Activated CD8-positive, alpha-beta memory T cell treated with anti-CD3 and anti-CD28 coated beads, Interleukin-2, amount 50 U/mL, for 24 hours (primary cell): ENCODE data around the gene RIMKLA.

Experiments used
- DNase-seq: peaks from one replicate; pipeline ENCODE4 v3.0.0-alpha.2; 2020; ENCODE audit errors: extremely low read depth

The RIMKLA gene

DNA sequence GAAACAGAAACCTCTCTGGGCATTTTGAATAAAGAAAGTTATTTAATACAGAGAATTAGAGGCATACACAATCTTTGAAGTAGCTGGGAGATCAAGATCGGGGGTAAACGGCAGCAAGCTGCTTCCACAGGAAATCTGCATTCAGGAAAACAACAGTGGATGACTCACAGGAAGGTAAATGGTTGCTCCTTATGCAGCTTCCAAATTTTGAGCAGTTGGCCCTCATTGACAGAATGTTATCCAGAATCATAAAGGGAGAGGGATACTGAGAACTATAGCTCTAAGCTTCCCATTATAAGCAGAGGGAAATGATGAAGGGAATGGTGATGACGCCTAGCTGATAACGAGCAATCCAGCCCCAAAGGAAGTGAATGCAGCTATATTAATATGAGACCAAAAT, 46.6 kb downstream of the RIMKLA start:
- no peak for DNase-seq

GRCh38 chr1:42429603-42430002, 49.0 kb downstream of the RIMKLA start:
- no peak for DNase-seq

DNA sequence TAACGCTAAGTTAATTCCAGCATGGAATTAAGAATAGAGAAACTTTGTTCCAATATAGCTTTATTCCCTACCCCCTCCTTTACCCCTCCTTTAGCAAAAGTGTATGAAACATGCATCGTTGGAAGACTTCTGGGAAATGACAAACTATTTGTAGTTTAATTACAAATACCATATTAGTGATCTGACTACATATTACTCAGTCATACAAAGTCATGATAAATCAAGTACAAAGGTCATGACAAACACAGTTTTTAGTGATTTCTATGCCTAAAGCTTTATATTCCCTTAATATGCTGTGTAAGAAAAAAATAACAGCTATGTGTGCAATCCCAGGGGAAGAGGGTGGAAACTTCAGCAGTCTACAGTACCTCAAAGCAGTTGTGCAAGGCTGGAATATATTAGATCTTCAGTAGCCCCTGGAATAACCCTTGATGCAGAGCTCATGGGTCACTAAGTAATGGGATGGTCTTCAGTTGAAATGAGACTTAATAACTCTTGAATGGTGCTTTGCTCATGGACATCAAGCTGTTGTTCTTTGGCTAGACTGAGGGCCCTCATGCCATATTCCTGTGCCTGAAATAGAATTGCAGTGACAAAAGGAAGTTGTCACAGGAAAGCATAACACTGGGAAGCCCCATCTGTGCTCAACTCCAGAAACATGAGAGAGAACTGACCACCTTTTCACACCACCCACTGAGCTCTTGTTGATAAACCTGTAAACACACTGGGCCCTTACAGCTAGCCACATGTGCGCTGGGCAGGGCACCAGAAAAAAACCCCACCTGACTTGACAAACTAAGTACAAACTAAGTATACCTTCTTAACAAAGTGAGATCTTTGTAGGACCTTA, 49.9 kb downstream of the RIMKLA start:
- DNase-seq, result no peak

GRCh38 chr1:42431514-42431913, 50.9 kb downstream of the RIMKLA start:
- no peak for DNase-seq

- DNase-seq, result no peak
These were observed 52.1 kb downstream of the RIMKLA start for GRCh38 chr1:42432714-42433113.

GRCh38 chr1:42433369-42433768, 52.8 kb downstream of the RIMKLA start:
- no peak for DNase-seq

GRCh38 chr1:42434340-42434739, 53.7 kb downstream of the RIMKLA start:
- DNase-seq, result no peak

DNA sequence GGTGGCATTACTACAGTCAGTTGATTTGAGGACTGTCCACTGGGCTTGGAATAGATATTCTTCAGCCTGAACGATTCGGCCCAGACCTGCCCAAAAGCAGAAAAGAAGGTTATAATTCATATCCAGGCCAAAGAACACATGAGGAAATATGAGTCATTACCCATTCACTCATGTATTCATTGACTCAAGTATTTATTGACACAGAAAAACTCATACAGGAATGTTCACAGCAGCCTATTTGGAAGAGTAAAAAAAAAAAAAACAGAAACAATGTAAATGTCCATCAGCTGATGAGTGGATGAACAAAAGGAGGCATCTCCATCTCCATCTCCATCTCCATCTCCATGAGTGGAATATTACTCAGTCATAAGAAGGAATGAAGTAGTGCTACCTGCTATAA, 59.3 kb downstream of the RIMKLA start:
- no peak for DNase-seq

DNA sequence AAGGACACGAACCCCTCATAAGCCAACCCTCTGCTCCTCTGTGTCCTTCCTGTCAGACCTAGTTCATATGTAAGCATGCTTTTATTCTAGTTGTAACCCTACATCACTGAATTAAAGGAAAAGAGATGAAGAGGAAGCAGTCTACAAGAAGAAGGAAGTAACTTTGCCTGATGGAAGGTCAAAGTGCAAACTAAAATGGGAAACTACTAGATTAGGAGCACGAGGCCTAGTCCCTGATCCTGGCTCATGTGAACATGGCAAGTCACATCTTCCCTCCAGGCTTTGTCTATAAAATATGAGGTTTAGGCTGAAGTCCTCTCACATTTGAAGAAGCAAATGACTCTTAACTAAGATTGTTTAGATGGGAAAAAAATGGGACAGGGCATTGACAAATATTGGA, 62.1 kb downstream of the RIMKLA start:
- no peak for DNase-seq

GRCh38 chr1:42449256-42449655, 68.7 kb downstream of the RIMKLA start:
- no peak for DNase-seq

- DNase-seq, result no peak
These were observed 69.5 kb downstream of the RIMKLA start for GRCh38 chr1:42450061-42450460.

DNA sequence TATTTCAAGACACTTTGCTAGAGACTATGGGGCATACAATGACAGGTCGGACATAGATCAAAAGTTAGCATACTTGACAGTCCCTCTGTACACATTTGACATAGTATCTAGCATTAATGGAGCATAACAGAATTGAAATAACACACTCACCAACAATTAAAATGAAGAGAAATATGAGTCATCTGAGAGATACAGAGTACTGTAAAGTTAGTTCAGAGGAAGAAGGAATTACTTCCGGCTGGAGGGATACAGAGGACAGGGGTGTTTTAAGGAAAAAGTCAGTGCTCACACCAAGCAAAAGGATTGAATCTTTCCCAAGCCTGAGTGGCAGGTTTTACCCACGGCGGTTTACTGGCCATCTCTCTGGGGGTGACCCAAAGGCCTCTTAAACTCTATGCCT, 72.8 kb downstream of the RIMKLA start:
- no peak for DNase-seq

GRCh38 chr1:42454403-42454802, 73.8 kb downstream of the RIMKLA start:
- DNase-seq, result no peak

DNA sequence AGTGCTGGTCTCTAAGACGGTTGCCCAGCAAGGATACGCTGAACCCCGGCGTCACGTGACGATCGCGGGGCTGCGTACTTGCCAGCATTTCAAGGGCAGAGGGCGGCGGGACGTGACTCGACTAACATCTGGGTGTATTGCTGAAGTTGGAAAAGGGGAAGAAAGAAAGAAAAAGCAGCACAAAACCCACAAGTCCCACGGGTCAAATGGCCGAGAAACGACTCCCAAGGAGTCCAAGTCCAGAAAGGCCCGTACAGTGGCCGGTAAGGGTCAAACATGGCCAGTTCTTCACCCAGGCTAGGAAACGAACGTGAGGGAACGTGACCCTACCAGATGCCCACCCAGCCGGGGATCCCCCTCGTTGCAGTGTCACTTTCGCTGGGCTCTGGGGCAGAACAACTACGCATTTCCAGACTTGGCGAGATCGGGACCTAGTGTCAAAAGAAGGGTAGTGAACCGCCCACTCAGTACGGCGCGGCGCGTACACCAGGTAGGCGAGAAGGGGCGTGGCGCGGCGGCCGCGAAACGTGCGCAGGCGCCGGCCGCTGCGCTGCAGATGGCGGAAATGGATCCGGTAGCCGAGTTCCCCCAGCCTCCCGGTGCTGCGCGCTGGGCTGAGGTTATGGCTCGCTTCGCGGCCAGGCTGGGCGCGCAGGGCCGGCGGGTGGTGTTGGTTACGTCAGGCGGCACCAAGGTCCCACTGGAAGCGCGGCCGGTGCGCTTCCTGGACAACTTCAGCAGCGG, 75.6 kb downstream of the RIMKLA start, which contains the start of the genes PPCS and ZMYND12:
Gene PPCS (plus strand): TSS at position 534 of the 744 bp plus-strand sequence. CDS start 23 bp downstream, at position 557.
Gene ZMYND12 (minus strand): TSS at position 13 of the 744 bp plus-strand sequence. CDS start 25 bp downstream, outside the sequence.
- DNase-seq, result peak; percentile 83

- DNase-seq, result no peak
These were observed 76.1 kb downstream of the RIMKLA start for GRCh38 chr1:42456754-42457089.

- no peak for DNase-seq
These were observed 80.6 kb downstream of the RIMKLA start for GRCh38 chr1:42461196-42461595.

DNA sequence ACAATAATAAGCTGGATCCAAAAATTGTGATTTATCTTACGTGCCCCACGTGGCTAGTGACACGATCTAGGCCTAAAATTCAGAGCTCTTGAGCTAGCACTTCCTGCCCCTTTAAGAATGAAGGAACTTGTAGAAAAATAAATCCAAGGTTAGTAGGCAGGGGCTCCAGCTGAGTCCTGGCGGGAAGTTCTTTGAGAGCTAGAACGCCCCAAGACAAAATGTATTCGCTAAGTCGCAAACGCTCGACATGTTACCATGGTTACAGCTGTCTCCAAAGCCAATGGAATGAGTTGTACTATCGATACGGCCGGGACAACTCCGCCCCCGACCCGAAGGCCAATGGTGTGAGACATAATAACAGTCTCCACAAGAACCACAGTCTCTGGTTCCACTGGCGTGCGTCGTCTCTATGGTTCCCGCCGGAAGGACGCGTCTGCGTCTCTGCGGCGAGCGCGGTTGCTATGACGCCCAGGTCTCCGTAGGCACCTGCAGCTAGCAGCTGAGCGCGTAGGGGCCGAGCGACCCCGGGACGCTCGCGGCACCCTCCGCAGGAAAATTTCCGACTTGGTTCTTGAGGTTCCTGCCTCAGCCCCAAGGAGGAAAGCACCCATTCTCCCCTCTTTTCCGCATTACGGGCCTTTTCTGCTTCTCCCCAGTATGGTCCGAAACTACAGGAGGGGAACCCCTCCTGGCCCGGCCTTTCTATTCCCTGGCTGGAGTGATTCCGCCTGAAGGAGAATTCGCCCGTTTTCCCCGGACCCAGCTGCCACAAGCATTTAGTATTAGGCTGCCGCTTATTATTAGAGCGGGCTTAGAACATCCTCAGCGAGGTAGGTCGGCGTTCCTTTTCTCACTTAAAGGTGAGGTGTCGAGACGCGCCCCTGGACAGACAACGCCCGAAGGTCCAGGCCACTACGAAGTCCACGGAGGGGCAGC, 82.5 kb downstream of the RIMKLA start, which contains the start of gene CCDC30:
Gene CCDC30 (plus strand): TSS at position 459 of the 936 bp plus-strand sequence. CDS start 17,266 bp downstream, outside the sequence.
- DNase-seq, result peak; percentile 94

GRCh38 chr1:42463921-42464320, 83.3 kb downstream of the RIMKLA start:
- no peak for DNase-seq

DNA sequence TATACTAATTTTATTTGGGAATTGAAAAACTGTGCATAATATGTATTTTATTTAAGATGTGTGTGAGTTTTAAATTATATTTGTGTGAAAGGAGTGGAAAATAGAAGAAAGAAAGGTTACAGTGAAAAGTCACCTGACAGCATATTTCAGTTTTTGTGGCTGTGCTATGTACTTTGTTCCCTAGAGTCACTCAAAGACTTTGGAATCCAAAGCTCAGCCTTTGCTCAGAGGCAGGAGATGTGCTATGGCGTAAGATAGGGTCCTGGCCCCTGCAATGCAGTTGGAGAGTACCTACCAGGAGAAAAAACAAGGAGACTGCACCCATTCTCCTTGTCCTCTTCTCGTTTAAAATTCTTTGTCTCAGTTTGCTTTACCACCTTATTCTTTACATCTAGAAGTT, 85.4 kb downstream of the RIMKLA start:
- no peak for DNase-seq

- DNase-seq, result no peak
These were observed 89.1 kb downstream of the RIMKLA start for GRCh38 chr1:42469727-42470126.
